ENCODE measurements around the gene GATAD2A. TPM values are rescaled to one million over a fixed set of nuclear protein-coding genes. Genes with fewer than 3 reads are reported as not detected.
"Not testable (repeated sequence)": the region's sequence is repeated elsewhere in the genome, so short reads cannot be mapped to it uniquely, and the experiment has no call there.

GATAD2A gene
- total RNA-seq: 100 to 1,000 TPM; 152 to 153 TPM

GRCh38 chr19:19404879-19405860 is at the start of gene GATAD2A:
GATAD2A (plus strand) TSS chr19:19405675; CDS start chr19:19465346, 59,671 bp downstream.
- DNase-seq: peak; percentile 98

GRCh38 chr19:19356500-19356899 is 49.0 kb upstream of the GATAD2A start:
- POLR2A ChIA-PET: no interaction called here
- Mint-ChIP-seq H3K9me3 (no peaks in the 10 kb centered on the region), H3K4me3 (no peak overlapping the region), H3K36me3 (peaks cover 8% of the 10 kb centered on the region), H3K4me1 (peaks cover 10% of the 10 kb centered on the region), H3K27ac (no peak overlapping the region), H3K27me3 (no peaks in the 10 kb centered on the region)
- ATAC-seq (ENCODE audit: low read depth): no peak
- no peak for DNase-seq

More at GRCh38 chr19:19404879-19405860, at the start of gene GATAD2A:
- Mint-ChIP-seq H3K9me3 (no peaks in the 10 kb centered on the region), H3K4me1 (peaks cover 53% of the 10 kb centered on the region), H3K27me3 (no peaks in the 10 kb centered on the region), H3K4me3 (peak within 1 kb of the TSS; percentile 98), H3K36me3 (peaks cover 6% of the 10 kb centered on the region), H3K27ac (peak within 1 kb of the TSS; percentile 95)
- POLR2A ChIA-PET: interaction anchor here (0.5 to 3.1 kb wide), 20 partner anchors 9 to 1852 kb away, joined by 3 to 37 read pairs (median 5); partner anchors contain the start of genes NDUFA13 and TSSK6
- ATAC-seq (ENCODE audit: low read depth): peak; percentile 75

GRCh38 chr19:19356901-19357566 is 48.4 kb upstream of the GATAD2A start:
- POLR2A ChIA-PET: interaction anchor here (1.1 kb wide), 1 partner anchor 165 kb away, joined by 3 read pairs; the partner anchor contains the start of genes BORCS8 and RFXANK
- Mint-ChIP-seq H3K4me3 (no peak overlapping the region), H3K4me1 (peaks cover 10% of the 10 kb centered on the region), H3K27ac (no peak overlapping the region), H3K36me3 (peaks cover 5% of the 10 kb centered on the region), H3K9me3 (no peaks in the 10 kb centered on the region), H3K27me3 (no peaks in the 10 kb centered on the region)
- ATAC-seq (ENCODE audit: low read depth): no peak
- no peak for DNase-seq

- peaks cover 3% of the 10 kb centered on the region for H3K36me3 Mint-ChIP-seq
- peaks cover 16% of the 10 kb centered on the region for H3K4me1 Mint-ChIP-seq
- ATAC-seq (ENCODE audit: low read depth) (peak; percentile 61), DNase-seq (peak; percentile 71)
- H3K27ac Mint-ChIP-seq: peak overlapping the region; percentile 9
- no peaks in the 10 kb centered on the region for H3K9me3 Mint-ChIP-seq
- H3K4me3 Mint-ChIP-seq: peak overlapping the region; percentile 28
- POLR2A ChIA-PET: interaction anchor here (0.6 to 0.8 kb wide), 3 partner anchors 9 to 504 kb away, joined by 3 to 6 read pairs (median 3); partner anchors contain the start of gene ZNF253
- no peaks in the 10 kb centered on the region for H3K27me3 Mint-ChIP-seq
Measured at GRCh38 chr19:19361075-19361594, 44.3 kb upstream of the GATAD2A start.

GRCh38 chr19:19362075-19362474 is 43.4 kb upstream of the GATAD2A start:
- POLR2A ChIA-PET: interaction anchor here (0.7 to 0.8 kb wide), 2 partner anchors 10 to 41 kb away, joined by 3 to 4 read pairs; no protein-coding TSS in a partner anchor
- peaks cover 23% of the 10 kb centered on the region for H3K4me1 Mint-ChIP-seq
- DNase-seq (no peak), ATAC-seq (ENCODE audit: low read depth) (no peak)
- no peak overlapping the region for H3K4me3 Mint-ChIP-seq
- peak overlapping the region; percentile 59 for H3K27ac Mint-ChIP-seq
- no peaks in the 10 kb centered on the region for H3K27me3 Mint-ChIP-seq
- peaks cover 3% of the 10 kb centered on the region for H3K36me3 Mint-ChIP-seq
- no peaks in the 10 kb centered on the region for H3K9me3 Mint-ChIP-seq

GRCh38 chr19:19366434-19367396 is 38.8 kb upstream of the GATAD2A start:
- Mint-ChIP-seq H3K36me3 (no peaks in the 10 kb centered on the region), H3K4me1 (peaks cover 13% of the 10 kb centered on the region), H3K27me3 (no peaks in the 10 kb centered on the region), H3K9me3 (no peaks in the 10 kb centered on the region), H3K27ac (peak overlapping the region; percentile 84), H3K4me3 (peak overlapping the region; percentile 49)
- POLR2A ChIA-PET: interaction anchor here (1.4 to 4.5 kb wide), 3 partner anchors 19 to 123 kb away, joined by 3 to 50 read pairs (median 15); no protein-coding TSS in a partner anchor
- DNase-seq (peak; percentile 85), ATAC-seq (ENCODE audit: low read depth) (peak; percentile 83)

GRCh38 chr19:19368087-19368486 is 37.4 kb upstream of the GATAD2A start:
- Mint-ChIP-seq H3K36me3 (no peaks in the 10 kb centered on the region), H3K4me1 (peaks cover 19% of the 10 kb centered on the region), H3K9me3 (no peaks in the 10 kb centered on the region), H3K27ac (no peak overlapping the region), H3K4me3 (no peak overlapping the region), H3K27me3 (no peaks in the 10 kb centered on the region)
- DNase-seq: no peak
- ATAC-seq (ENCODE audit: low read depth): no peak
- POLR2A ChIA-PET: interaction anchor here (0.6 kb wide), 1 partner anchor 111 kb away, joined by 3 read pairs; no protein-coding TSS in a partner anchor

GRCh38 chr19:19371059-19371458 is 34.4 kb upstream of the GATAD2A start:
- Mint-ChIP-seq H3K36me3 (no peaks in the 10 kb centered on the region), H3K27ac (no peak overlapping the region), H3K4me3 (no peak overlapping the region), H3K4me1 (peaks cover 18% of the 10 kb centered on the region), H3K9me3 (no peaks in the 10 kb centered on the region), H3K27me3 (no peaks in the 10 kb centered on the region)
- ATAC-seq (ENCODE audit: low read depth) (no peak), DNase-seq (no peak)
- POLR2A ChIA-PET: no interaction called here

GRCh38 chr19:19372656-19373416 is 32.6 kb upstream of the GATAD2A start:
- ATAC-seq (ENCODE audit: low read depth) (peak; percentile 95), DNase-seq (peak; percentile 50)
- no peaks in the 10 kb centered on the region for H3K9me3 Mint-ChIP-seq
- POLR2A ChIA-PET: interaction anchor here (0.5 to 2.4 kb wide), 12 partner anchors 8 to 143 kb away, joined by 3 to 16 read pairs (median 4); partner anchors contain the start of genes GATAD2A, NDUFA13 and TSSK6
- no peaks in the 10 kb centered on the region for H3K36me3 Mint-ChIP-seq
- H3K27me3 Mint-ChIP-seq: no peaks in the 10 kb centered on the region
- peak overlapping the region; percentile 93 for H3K27ac Mint-ChIP-seq
- peaks cover 11% of the 10 kb centered on the region for H3K4me1 Mint-ChIP-seq
- peak overlapping the region; percentile 61 for H3K4me3 Mint-ChIP-seq

GRCh38 chr19:19379527-19379926 is 25.9 kb upstream of the GATAD2A start:
- peaks cover 6% of the 10 kb centered on the region for H3K4me1 Mint-ChIP-seq
- POLR2A ChIA-PET: interaction anchor here (0.6 to 1.3 kb wide), 2 partner anchors 139 to 481 kb away, joined by 3 read pairs; no protein-coding TSS in a partner anchor
- H3K9me3 Mint-ChIP-seq: no peaks in the 10 kb centered on the region
- H3K4me3 Mint-ChIP-seq: no peak overlapping the region
- no peaks in the 10 kb centered on the region for H3K36me3 Mint-ChIP-seq
- ATAC-seq (ENCODE audit: low read depth) (no peak), DNase-seq (no peak)
- H3K27me3 Mint-ChIP-seq: no peaks in the 10 kb centered on the region
- no peak overlapping the region for H3K27ac Mint-ChIP-seq

- H3K4me3 Mint-ChIP-seq; H3K4me1 Mint-ChIP-seq; H3K36me3 Mint-ChIP-seq; POLR2A ChIA-PET; H3K27me3 Mint-ChIP-seq; ATAC-seq (ENCODE audit: low read depth); DNase-seq; H3K27ac Mint-ChIP-seq; H3K9me3 Mint-ChIP-seq: not testable (repeated sequence)
Measured at GRCh38 chr19:19380316-19380715, 25.2 kb upstream of the GATAD2A start.

Measured in activated naive CD8-positive, alpha-beta T cell treated with anti-CD3 and anti-CD28 coated beads, Interleukin-2, amount 10 ng/mL, durations not matched to agents 7 days and 5 days (primary cell).